ENCODE data around the gene PRG2. TPM values are rescaled to one million over a fixed set of nuclear protein-coding genes. Genes with fewer than 3 reads are reported as not detected.

The PRG2 gene
- total RNA-seq, 1 donor from 2014 or later: not detected

- peak; percentile 89 for DNase-seq
- Histone ChIP-seq H3K4me3 (peak within 1 kb of the TSS; percentile 56), H3K27me3 (no peaks in the 10 kb centered on the region), H3K27ac (peak within 1 kb of the TSS; percentile 94), H3K36me3 (peaks cover 17% of the 10 kb centered on the region), H3K4me1 (peaks cover 43% of the 10 kb centered on the region), H3K9me3 (no peaks in the 10 kb centered on the region)
- intact Hi-C loops (cut with DNase I): no loop called here
- ATAC-seq: peak; percentile 85
- no peak for TF ChIP-seq CTCF (IDR thresholded peaks at IDR 0.05)
These were observed 36.7 kb upstream of the PRG2 start, which contains the start of gene SLC43A3 for GRCh38 chr11:57426929-57427726. SLC43A3 (minus strand) TSS chr11:57427121; CDS start chr11:57426172, 949 bp downstream.

GRCh38 chr11:57426439-57426928 lies 36.0 kb upstream of the PRG2 start:
- H3K4me3 ChIP-seq: peak overlapping the region; percentile 56
- peak overlapping the region; percentile 94 for H3K27ac ChIP-seq
- H3K4me1 ChIP-seq: peaks cover 43% of the 10 kb centered on the region
- peaks cover 23% of the 10 kb centered on the region for H3K36me3 ChIP-seq
- H3K9me3 ChIP-seq: no peaks in the 10 kb centered on the region
- H3K27me3 ChIP-seq: no peaks in the 10 kb centered on the region
- intact Hi-C loops (cut with DNase I): no loop called here
- peak; percentile 3 for ATAC-seq
- no peak for TF ChIP-seq CTCF (IDR thresholded peaks at IDR 0.05)
- no peak for DNase-seq

- Histone ChIP-seq H3K27me3 (no peaks in the 10 kb centered on the region), H3K27ac (peak overlapping the region; percentile 94), H3K36me3 (peaks cover 27% of the 10 kb centered on the region), H3K4me3 (peak overlapping the region; percentile 56), H3K9me3 (no peaks in the 10 kb centered on the region), H3K4me1 (peaks cover 43% of the 10 kb centered on the region)
- intact Hi-C loops (cut with DNase I): no loop called here
- ATAC-seq: peak; percentile 57
- no peak for TF ChIP-seq CTCF (IDR thresholded peaks at IDR 0.05)
- peak; percentile 83 for DNase-seq
These were observed 35.4 kb upstream of the PRG2 start for GRCh38 chr11:57425565-57426438.

GRCh38 chr11:57424792-57425564 lies 34.5 kb upstream of the PRG2 start:
- Histone ChIP-seq H3K27me3 (no peaks in the 10 kb centered on the region), H3K9me3 (no peaks in the 10 kb centered on the region), H3K4me3 (peak overlapping the region; percentile 56), H3K36me3 (peaks cover 35% of the 10 kb centered on the region), H3K27ac (peak overlapping the region; percentile 94), H3K4me1 (peaks cover 43% of the 10 kb centered on the region)
- intact Hi-C loops (cut with DNase I): no loop called here
- no peak for TF ChIP-seq CTCF (IDR thresholded peaks at IDR 0.05)
- ATAC-seq (peak; percentile 72), DNase-seq (peak; percentile 82)
